ENCODE data around the gene RAI1. TPM values are rescaled to one million over a fixed set of nuclear protein-coding genes. Genes with fewer than 3 reads are reported as not detected.
"Not testable (repeated sequence)": the region's sequence is repeated elsewhere in the genome, so short reads cannot be mapped to it uniquely, and the experiment has no call there.

The RAI1 gene
- total and polyA plus RNA-seq, 12 donors: 4.2 to 37.3 (median 26.9) TPM

GRCh38 chr17:17685775-17686291 lies 4.6 kb downstream of the RAI1 start:
- intact Hi-C loops (cut with DNase I): loop anchor here in 1 of 2 donors (10.0 kb wide), 2 partner anchors 79 to 349 kb away; partner anchors contain the start of genes ATPAF2 and GID4
- 8 to 24% (median 11%) methylated on average over 8 to 14 of the region's 14 CpGs for WGBS, 4 donors
- no peaks in the 10 kb centered on the region for H3K9me3 ChIP-seq (replicated peaks in 1 of 3)
- no peak overlapping the region for H3K4me3 ChIP-seq
- TF ChIP-seq CTCF (IDR thresholded peaks at IDR 0.05) (no peak), POLR2A (IDR thresholded peaks at IDR 0.05) (peak in 1 of 2 donors; percentile 67)
- DNase-seq: peak; percentile 78 to 91 (median 85)
- H3K27me3 ChIP-seq: no peaks in the 10 kb centered on the region
- peaks cover 21 to 46% of the 10 kb centered on the region in 2 donors for H3K4me1 ChIP-seq (replicated peaks in 1 of 2)
- peak overlapping the region; percentile 49 to 89 (median 83) for H3K27ac ChIP-seq
- H3K36me3 ChIP-seq (replicated peaks in 1 of 2): no peaks in the 10 kb centered on the region

- no peaks in the 10 kb centered on the region for H3K9me3 ChIP-seq (replicated peaks in 1 of 3)
- H3K27ac ChIP-seq: no peak overlapping the region
- DNase-seq: no peak
- H3K4me3 ChIP-seq: no peak overlapping the region
- intact Hi-C loops (cut with DNase I): loop anchor here in 1 of 2 donors (10.0 kb wide), 2 partner anchors 75 to 345 kb away; partner anchors contain the start of genes ATPAF2 and GID4
- H3K36me3 ChIP-seq (replicated peaks in 1 of 2): no peaks in the 10 kb centered on the region
- H3K27me3 ChIP-seq: no peaks in the 10 kb centered on the region
- 90 to 97% (median 92%) methylated on average over 4 of the region's 4 CpGs for WGBS, 4 donors
- H3K4me1 ChIP-seq (replicated peaks in 1 of 2): peaks cover 44 to 65% of the 10 kb centered on the region in 2 donors
- TF ChIP-seq CTCF (IDR thresholded peaks at IDR 0.05) (no peak), POLR2A (IDR thresholded peaks at IDR 0.05) (no peak)
Observed at GRCh38 chr17:17689312-17689711, 8.1 kb downstream of the RAI1 start.

- WGBS, 4 donors: 58 to 72% (median 63%) methylated on average over 7 of the region's 7 CpGs
Observed at GRCh38 chr17:17690233-17690632, 9.0 kb downstream of the RAI1 start.

DNA sequence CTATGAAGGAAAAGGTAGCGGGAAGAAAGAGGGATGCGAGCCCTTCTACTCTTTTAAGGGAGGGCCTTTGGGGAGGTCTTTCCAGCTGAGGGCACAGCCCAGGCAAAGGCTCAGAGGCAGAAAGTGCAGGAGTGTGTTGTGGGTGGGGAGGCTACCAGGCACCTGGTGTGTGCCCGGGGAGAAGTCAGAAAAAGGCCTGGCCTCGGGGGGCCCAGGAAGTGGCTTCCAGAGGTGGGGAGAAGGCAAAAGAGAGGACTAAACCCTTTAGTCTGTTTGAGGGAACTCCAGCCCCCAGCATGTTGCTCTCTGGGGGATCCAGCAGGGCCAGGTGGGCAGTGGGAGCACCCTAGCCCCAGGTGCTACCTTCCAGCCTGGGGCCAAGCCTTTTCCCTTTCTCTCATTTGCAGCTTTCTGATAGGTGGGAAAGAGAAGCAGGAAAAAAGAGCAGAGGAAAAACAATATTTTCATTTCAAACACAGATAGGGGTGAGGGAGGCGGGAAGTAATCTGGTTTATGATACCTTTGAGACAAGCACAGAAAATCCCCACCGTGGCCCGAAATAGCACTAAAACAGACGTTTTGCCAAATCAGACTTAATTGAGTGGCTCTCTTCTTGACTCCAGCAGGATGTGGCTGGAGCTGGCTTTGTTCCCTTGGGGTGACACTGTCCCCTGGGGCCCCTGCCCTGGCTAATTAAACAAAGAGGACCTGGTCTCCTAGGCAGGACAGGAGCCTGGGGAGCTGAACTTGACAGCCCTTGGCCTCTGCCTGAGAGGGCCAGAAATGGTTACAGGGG lies 10.4 kb downstream of the RAI1 start:
- no peak overlapping the region for H3K4me3 ChIP-seq
- H3K4me1 ChIP-seq (replicated peaks in 1 of 2): peaks cover 33 to 64% of the 10 kb centered on the region in 2 donors
- intact Hi-C loops (cut with DNase I): no loop called here
- no peak for TF ChIP-seq POLR2A (IDR thresholded peaks at IDR 0.05)
- no peak for TF ChIP-seq CTCF (IDR thresholded peaks at IDR 0.05)
- H3K9me3 ChIP-seq (replicated peaks in 1 of 3): no peaks in the 10 kb centered on the region
- DNase-seq: peak in 1 of 7 donors; percentile 41
- no peaks in the 10 kb centered on the region for H3K36me3 ChIP-seq (replicated peaks in 1 of 2)
- peak overlapping the region in 4 of 5 donors; percentile 4 to 99 (median 96) for H3K27ac ChIP-seq
- H3K27me3 ChIP-seq: no peaks in the 10 kb centered on the region
- 50 to 59% (median 53%) methylated on average over 8 of the region's 8 CpGs for WGBS, 4 donors

More at GRCh38 chr17:17690233-17690632, 9.0 kb downstream of the RAI1 start:
- H3K9me3 ChIP-seq (replicated peaks in 1 of 3); H3K27me3 ChIP-seq; intact Hi-C loops (cut with DNase I); H3K36me3 ChIP-seq (replicated peaks in 1 of 2); H3K4me3 ChIP-seq: not testable (repeated sequence)
- Histone ChIP-seq H3K27ac (peak overlapping the region in 1 of 5 donors; percentile 4), H3K4me1 (replicated peaks in 1 of 2) (peaks cover 38 to 61% of the 10 kb centered on the region in 2 donors)
- DNase-seq: peak in 4 of 7 donors; percentile 46 to 65 (median 64)

All from adrenal gland (tissue), 12 donors.